GM12873 (cell line): ENCODE results near the gene HDAC3.

Source experiments
- TF ChIP-seq, protein P1 (sequence below): IDR thresholded peaks from 2 replicates; pipeline ENCODE4 v1.5.1; 2012; ENCODE audit warnings: low read depth, mild to moderate bottlenecking, moderate library complexity, low read length, control low read depth; ENCODE audit not compliant: insufficient read depth; ENCODE audit errors: missing control alignments

Gene HDAC3

DNA sequence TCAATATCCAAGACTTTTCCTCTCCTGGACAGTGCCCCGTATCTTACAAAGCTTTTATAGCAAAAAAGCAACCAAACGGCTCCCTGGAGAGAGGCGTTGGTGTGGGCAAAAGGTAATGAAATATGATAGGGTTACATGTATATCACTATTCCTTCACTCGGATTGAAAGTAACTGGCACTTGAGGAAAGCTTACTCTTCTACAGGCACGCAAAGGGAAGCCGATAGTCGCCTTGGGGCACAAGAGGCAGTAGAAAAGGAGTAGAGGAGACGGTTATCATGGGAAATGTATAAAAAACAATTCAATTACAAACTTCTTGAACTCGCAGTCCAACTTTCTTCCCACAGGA, 19.0 kb downstream of the HDAC3 start:
- TF ChIP-seq, protein P1, sequence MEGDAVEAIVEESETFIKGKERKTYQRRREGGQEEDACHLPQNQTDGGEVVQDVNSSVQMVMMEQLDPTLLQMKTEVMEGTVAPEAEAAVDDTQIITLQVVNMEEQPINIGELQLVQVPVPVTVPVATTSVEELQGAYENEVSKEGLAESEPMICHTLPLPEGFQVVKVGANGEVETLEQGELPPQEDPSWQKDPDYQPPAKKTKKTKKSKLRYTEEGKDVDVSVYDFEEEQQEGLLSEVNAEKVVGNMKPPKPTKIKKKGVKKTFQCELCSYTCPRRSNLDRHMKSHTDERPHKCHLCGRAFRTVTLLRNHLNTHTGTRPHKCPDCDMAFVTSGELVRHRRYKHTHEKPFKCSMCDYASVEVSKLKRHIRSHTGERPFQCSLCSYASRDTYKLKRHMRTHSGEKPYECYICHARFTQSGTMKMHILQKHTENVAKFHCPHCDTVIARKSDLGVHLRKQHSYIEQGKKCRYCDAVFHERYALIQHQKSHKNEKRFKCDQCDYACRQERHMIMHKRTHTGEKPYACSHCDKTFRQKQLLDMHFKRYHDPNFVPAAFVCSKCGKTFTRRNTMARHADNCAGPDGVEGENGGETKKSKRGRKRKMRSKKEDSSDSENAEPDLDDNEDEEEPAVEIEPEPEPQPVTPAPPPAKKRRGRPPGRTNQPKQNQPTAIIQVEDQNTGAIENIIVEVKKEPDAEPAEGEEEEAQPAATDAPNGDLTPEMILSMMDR = no peak

DNA sequence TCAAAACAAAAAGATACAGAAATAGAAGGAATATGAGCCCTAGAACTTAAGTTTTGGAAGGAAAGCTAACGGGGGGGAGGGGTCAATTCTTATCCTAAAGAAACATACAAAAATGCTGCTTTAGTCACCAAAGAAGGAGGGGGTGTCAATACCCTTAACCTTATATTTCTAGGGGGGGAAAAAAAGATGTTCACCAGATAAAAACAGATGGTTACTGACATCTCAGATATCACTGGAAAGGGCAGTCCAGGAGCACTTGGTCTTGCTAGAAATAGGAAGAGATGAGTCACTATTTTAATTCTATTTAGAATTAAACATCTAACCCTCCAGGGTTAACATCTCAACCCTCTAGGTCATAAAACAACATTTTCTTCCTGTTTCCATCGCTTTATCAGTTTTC, 19.5 kb downstream of the HDAC3 start:
- TF ChIP-seq, protein P1 = no peak

DNA sequence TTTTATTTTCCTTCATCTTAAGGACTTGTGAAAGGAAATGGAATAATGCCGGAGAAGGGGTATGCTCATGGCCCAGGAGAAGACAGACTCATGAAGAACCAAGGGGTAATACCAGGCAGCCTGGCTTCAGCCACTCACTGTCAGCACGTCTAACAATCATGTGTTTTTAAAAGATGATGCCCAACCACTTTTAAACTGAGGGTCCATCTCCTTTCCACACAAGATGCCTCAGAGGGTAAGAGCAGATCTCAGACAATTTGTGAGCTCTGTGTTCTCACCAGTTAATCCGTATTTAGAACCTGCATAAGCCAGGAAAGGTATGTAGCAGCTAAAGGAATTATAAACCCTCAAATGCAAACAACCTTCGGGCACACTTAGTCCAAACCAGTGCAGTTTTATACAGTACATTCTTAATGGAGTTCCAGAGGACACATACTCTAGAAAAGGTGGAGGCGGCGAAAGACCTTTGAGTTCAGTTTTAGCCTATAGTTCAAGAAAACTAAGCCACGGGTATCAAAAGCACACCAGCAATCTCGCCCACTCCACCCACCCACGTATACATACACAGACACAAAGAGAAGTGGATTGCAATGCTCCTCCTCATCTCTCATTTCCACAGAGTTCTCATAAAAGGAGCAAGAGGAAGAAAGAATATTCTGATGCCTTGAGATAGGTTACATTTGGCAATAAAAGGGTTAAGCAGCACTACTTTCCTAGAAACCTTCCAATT, 20.5 kb downstream of the HDAC3 start:
- TF ChIP-seq, protein P1 = no peak

DNA sequence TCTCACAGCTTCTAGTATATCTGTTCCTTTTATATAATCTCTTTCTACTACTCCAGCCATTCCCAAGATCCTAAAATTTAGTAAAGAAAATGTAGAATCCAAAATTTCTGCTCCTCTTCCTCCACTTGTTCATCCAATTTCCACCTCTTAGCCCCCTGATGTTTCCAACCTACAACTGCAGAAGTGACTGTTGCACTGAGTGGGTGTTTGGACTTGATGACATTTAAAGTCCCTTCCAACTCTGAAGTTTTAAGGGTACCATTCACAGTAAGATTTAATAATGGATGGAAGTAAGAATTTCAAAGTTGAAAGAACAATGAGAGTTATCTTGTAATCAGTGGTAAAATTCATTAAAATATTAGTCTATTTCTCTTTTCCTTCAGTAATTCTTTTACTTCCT, 23.3 kb downstream of the HDAC3 start:
- TF ChIP-seq, protein P1 = no peak

DNA sequence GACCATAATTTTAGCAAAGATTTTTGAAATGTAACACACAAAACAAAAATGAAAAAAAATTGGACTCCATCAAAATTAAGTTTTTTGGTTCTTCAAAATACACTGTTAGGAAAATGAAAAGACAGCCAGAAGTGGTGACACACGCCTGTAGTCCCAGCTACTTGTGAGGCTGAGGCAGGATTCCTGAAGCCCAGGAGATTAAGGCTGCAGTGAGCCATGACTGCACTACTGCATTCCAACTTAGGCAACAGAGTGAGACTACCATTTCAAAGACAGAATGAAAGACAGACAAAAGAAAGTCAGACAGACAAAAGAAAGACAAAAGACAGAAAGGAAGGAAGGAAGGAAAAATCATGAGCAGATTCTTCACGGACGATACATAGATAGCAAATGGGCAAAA, 25.4 kb downstream of the HDAC3 start:
- TF ChIP-seq, protein P1 = no peak

DNA sequence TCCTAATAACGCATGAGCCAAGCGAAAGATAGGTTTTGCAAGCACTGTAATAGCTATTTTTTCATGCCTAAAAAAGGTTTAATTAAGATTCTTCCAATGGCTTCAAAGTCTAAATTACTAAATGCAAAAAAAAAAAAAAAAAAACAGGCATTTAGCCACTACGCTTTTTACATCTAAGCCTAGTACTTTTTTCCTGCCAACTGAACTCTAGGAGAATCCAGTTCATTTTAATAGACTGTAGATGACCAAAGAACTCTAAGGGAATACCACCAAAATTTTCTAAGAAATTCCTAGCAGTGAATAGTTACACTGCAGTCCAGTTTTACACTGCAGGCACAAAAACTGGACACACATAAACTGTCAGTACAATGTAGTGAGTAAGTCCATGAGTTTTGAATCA, 27.6 kb downstream of the HDAC3 start:
- TF ChIP-seq, protein P1 = no peak

DNA sequence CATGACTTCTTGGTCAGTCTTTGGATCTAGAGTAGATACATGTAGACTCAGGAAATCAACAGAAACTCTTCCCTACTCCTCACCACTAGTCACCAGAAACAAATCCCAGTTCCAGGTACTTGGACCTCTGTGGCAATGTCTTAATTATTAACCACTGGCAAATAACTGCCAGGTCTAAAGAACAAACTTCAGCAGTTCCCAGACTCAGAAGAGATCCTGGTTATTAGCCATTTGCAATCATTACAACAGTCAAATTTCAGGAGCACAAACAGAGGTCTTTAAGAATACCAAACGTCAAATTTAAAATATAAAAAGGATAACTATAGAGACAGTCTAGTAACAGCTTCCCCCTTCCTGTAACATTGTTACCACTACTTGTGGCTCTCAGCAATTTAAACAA, 28.1 kb downstream of the HDAC3 start:
- TF ChIP-seq, protein P1 = no peak
